OCI-LY1 (cell line): ENCODE measurements around the gene CTNNA2.

Experiments
- EZH2 ChIP-seq: fragments of 200-600 bp; sonication (generic), shearing (Covaris generic); IDR thresholded peaks from 2 replicates; pipeline ENCODE4 v1.8.0; 2017; ENCODE audit warnings: borderline replicate concordance, mixed run types, mild to moderate bottlenecking, antibody characterized with exemption, low read length, moderate library complexity, mixed read lengths
- TF ChIP-seq, protein P1 (sequence below): fragments of 200-600 bp; sonication (generic), shearing (Covaris generic); IDR thresholded peaks from 2 replicates; pipeline ENCODE4 v1.5.1; 2017; ENCODE audit warnings: mild to moderate bottlenecking, antibody characterized with exemption, low read length, moderate library complexity, mixed read lengths

GRCh38 chr2:79844011-79844410 lies 331.2 kb downstream of the CTNNA2 start:
- TF ChIP-seq, protein P1, sequence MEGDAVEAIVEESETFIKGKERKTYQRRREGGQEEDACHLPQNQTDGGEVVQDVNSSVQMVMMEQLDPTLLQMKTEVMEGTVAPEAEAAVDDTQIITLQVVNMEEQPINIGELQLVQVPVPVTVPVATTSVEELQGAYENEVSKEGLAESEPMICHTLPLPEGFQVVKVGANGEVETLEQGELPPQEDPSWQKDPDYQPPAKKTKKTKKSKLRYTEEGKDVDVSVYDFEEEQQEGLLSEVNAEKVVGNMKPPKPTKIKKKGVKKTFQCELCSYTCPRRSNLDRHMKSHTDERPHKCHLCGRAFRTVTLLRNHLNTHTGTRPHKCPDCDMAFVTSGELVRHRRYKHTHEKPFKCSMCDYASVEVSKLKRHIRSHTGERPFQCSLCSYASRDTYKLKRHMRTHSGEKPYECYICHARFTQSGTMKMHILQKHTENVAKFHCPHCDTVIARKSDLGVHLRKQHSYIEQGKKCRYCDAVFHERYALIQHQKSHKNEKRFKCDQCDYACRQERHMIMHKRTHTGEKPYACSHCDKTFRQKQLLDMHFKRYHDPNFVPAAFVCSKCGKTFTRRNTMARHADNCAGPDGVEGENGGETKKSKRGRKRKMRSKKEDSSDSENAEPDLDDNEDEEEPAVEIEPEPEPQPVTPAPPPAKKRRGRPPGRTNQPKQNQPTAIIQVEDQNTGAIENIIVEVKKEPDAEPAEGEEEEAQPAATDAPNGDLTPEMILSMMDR = no peak
- TF ChIP-seq EZH2 = no peak
